22Rv1 (cell line): ENCODE data around the gene NRG3.

Experiments
- ZFX ChIP-seq: fragments of 450-650 bp; IDR thresholded peaks from 2 replicates; pipeline ENCODE4 v1.6.1; 2017; ENCODE audit warnings: antibody characterized with exemption, borderline replicate concordance
- TF ChIP-seq, protein P1 (sequence below): fragments of 450-650 bp; IDR thresholded peaks from 2 replicates; pipeline ENCODE4 v1.5.1; 2017; ENCODE audit warnings: mild to moderate bottlenecking

DNA sequence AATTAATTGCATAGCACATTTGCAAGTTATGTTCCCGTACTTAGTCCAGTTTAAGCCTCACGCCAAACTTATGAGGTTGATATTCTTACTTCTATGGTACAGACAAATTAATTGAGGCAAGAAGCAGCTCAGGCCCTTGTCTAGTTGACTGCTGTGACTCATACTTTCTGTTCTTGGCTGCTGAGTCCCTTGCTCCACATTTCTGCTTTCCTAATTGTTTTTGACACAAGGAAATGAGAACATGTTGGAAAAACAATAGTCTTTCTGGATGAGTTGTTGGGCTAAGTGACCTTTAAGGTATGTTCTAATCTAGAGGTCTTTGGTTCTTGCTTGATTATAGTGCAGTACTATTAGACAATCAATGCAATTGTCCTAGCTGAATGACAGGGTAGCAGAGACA, 331.8 kb downstream of the NRG3 start:
- TF ChIP-seq, protein P1, sequence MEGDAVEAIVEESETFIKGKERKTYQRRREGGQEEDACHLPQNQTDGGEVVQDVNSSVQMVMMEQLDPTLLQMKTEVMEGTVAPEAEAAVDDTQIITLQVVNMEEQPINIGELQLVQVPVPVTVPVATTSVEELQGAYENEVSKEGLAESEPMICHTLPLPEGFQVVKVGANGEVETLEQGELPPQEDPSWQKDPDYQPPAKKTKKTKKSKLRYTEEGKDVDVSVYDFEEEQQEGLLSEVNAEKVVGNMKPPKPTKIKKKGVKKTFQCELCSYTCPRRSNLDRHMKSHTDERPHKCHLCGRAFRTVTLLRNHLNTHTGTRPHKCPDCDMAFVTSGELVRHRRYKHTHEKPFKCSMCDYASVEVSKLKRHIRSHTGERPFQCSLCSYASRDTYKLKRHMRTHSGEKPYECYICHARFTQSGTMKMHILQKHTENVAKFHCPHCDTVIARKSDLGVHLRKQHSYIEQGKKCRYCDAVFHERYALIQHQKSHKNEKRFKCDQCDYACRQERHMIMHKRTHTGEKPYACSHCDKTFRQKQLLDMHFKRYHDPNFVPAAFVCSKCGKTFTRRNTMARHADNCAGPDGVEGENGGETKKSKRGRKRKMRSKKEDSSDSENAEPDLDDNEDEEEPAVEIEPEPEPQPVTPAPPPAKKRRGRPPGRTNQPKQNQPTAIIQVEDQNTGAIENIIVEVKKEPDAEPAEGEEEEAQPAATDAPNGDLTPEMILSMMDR: no peak
- no peak for TF ChIP-seq ZFX
